T-helper 22 cell (primary cell): ENCODE results near the gene TASP1.

ENCODE experiments used
- DNase-seq: peaks from one replicate; pipeline ENCODE4 v3.0.0-alpha.2; 2020; ENCODE audit warnings: low read depth

The TASP1 gene

DNA sequence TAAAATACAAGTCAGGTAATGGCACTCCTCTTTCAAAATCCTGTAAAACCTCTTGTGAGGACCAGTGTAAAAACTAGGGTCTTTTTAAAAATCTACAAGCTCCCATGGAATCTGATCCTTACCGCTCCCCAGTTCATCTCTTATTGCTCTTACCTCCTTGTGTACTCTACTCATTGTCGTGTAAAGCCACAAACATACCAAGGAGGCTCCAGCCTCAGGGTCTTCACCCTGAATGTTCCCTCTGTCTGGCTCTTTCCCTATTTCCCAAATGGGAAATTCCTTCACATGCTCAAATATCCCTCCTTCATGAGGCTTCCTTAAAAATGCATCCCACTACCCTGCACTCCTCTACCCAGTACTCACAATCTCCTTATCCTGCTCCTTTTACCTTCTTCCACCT is 67.1 kb downstream of the TASP1 start:
- no peak for DNase-seq

DNA sequence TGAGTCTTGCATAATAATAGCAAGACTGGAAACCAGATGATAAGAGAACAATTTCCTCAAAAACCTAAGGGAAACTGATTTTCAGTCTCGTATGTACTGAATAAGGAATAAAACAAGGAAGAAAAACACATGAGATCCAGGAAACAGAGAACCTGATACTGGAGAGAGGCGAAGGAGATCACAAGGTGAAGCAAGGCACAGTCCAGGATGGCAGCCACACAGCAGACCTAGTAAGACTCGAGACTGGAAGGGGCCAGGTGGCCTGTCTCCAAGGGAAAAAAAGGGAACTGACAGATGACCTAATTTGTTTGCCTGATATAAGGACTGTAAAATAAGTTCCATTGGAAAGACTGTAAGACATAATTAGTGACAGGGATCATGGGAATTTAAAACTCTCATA is 71.1 kb downstream of the TASP1 start:
- no peak for DNase-seq

DNA sequence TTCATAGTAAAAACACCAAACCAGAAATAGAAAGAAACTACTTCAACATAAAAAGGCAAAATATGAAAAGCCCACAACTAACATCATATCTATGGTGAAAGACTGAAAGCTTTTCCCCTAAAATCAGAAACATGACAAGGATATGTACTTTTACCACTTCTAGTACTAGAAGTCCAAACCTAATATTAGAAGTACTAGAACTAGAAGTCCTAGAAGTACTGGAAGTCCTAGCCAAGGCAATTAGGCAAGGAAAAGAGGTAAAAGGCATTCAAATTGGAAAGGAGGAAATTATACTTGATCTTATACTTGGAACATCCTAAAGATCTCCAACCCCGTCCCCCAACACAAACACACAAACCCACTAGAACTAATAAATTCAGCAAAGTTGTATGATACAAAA is 74.9 kb downstream of the TASP1 start:
- no peak for DNase-seq

DNA sequence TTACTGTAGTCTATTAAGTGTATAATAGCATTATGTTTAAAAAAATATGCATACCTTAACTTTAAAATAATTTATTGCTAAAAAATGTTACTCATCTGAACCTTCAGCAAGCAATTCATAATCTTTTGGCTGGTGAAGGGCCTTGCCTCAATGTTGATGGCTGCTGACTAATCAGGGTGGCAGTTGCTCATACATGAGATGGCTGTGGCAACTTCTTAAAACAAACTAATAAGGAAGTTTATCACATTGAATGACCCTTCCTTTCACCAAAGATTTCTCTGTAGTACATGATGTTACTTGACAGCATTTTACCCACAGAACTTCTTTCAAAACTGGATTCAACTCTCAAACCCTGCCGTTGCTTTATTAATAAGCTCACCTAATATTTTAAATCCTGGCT is 84.0 kb downstream of the TASP1 start:
- no peak for DNase-seq

DNA sequence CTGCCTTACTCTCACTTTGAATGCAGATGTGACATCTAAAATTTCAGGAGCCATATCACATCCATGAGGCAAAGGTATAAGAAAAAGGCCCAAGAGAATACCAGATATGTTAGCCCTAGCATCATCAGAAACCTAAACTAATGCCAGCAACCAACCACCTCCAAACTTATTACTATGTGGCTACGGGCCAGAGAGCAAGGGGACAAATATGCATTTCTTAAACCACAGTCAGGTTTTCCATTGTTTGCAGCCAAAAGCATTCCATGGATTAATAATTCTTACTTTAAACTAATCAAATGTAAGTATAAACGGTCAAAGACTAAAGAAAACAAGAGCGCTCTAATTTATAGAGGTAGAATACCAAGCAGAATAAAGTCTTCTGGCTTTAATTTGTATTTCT is 84.7 kb downstream of the TASP1 start:
- no peak for DNase-seq

DNA sequence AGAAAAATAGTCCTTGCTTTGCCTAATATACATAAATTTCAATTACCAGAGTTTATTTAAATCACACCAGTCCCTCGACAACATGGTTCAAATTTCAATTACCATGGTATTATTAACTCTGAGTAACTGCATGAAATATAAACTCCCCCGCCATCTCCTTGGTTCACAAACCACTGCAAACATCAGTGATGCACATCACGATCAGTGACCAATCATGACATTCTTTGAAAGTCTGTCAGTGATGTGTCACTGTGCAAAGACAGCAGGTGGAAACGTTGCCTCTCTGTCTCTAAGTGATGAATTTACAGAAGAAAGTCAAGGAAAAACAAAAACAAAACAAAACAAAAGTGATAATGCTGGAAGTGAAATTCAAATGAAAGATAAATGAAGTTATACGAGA is 86.7 kb downstream of the TASP1 start:
- DNase-seq = no peak

DNA sequence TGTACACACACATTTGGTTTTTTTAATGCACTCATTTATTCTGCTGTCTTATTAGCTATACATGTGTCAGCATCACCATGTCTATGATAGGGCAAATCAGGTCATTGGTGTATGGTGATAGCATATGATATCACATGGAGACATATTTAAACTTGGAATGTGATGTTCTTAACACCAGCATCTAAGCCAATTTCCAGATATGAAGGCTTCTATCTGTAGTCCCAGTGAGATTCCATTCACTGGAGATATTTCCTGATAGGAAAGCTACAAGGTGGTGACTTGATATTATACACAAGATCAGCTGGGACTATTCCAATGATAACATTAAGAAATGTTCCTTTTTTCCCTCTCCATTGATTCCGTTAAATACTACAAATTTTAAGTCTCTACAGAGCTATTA is 89.3 kb downstream of the TASP1 start:
- no peak for DNase-seq

DNA sequence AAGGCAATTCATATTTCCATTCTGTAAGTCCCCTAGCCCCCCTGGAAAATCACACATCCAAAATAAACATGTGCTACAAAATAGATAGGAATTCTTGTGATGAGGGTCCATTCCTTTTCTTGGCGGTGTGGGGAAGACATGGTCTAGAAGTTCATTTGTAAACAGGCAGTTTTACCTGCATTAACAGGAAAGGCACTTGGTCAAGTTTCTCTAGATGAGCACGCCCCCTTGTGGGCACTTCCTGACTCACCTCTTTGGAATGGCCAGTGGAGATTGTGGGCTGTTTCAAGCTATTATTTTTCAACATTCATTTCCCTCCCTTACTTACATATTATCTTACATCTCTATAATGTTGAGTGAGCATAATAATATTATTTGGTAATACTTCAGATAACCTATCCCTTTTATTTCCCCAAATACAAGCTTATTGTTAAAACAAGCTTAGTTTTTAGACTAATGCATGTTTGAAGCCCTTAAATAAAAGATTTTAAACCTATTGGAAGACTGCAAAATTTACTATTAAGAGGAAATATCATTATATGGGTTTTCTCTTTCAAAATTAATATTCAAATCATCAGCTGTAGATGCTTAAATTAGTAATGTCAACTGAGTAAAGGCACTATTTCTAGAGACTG is 92.1 kb downstream of the TASP1 start:
- peak; percentile 9 for DNase-seq

DNA sequence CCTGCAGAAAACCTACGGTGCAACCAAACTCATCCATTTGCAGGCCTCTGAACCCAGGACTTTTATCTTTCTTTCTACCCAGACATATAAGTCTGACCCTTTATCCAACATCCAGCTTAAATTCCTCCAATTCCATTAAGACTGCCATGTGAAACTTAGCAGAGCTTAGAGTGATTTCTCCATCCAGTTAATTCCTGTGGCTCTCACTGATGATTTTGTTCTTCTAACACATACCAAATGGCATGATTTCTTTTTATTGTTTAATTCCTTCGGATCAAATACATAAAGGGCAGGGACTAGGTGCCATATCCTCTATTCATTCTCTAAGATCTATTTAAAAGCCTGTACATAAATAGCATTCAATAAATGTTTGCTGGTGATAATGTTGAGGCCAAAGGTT is 92.9 kb downstream of the TASP1 start:
- DNase-seq = no peak

DNA sequence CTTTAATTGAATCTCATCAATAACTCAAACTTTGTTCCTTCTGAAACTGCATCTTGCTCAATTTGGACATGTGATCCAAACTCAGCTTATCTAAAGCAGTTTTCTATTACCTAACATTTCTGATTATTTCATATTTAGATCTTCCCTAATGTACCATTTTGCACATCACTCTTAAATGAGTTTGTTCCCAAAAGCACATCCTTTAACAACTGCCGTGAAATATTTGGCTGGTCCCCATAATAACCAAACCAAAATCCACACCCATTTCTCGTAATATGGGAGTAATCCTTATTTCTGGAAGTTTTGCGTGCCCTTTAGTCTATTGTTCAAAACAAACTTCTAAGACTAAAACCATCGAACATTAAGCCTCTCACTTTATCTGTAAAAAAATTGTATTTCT is 94.9 kb downstream of the TASP1 start:
- DNase-seq = no peak

DNA sequence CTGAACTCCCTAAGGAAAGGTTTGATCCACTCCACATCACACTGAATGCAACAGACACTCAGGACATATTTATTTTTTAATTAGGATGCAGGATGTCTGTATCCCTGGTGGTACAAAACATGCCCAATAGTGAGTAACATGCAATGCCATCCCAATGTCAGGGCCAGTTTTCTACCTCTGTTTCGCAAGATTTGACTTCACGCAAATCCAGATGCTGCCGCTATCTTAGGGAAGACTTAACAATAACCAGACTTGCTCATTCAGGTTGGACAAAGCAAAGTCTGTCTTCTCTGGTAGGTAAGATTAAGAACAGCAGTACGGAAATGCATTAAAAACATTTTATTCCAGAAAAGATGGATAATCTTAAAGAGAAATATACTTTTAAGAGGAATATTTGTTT is 103.1 kb downstream of the TASP1 start:
- DNase-seq = no peak

DNA sequence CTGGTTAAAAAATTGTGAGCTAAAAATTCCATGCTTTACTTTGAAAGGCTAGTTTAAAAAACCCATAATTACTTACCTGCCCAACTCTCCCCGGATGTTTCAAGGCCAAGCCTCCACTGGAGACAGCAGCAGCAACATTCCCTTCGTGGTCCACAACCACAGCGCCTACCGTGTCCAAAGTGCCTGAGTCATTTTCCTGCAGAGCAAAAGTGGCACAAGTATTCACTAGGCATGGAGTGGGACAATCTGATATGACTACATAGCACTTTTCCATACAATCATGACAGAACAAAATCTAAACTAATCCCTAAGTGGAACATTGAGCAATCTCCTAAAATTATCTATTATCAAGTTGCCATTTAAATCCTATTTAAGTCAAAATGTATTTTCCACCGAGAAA is 104.8 kb downstream of the TASP1 start:
- DNase-seq = no peak

DNA sequence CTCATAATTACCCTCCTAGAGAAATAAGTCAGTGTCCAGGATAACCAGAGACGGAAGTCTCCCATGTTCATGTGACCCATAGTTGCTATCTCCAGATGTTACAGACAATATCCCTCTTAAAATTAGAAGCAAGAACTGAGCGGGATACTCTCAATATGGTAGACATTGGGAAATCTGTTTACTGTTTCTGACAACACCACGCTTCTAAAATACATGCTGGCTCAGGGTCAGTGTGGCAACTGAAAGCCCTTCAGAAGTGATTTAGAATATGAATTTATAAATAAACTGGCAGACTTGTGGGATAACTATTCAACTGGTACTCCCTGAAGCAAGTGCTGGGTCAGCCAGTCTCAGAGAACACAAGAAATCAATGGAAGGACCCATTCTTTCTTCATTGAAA is 108.6 kb downstream of the TASP1 start:
- DNase-seq = no peak

DNA sequence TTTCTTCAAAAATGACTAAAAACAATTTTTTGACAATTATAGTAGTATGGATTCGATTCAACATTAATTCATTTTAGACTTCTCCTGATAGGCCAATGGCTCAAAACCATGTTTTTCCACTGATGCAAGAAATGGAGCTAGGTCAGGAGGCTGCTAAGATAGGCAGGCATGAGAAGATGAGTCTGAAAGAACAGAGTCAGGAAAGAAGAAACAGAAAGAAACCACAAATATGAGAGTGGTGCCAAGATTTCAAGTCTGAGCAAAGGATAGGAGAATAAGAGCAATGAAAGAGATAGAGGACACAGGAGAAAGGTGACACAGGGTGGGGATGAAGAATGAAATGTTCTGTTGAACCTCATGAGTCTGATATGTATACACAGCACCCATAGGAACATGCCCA is 112.2 kb downstream of the TASP1 start:
- no peak for DNase-seq

DNA sequence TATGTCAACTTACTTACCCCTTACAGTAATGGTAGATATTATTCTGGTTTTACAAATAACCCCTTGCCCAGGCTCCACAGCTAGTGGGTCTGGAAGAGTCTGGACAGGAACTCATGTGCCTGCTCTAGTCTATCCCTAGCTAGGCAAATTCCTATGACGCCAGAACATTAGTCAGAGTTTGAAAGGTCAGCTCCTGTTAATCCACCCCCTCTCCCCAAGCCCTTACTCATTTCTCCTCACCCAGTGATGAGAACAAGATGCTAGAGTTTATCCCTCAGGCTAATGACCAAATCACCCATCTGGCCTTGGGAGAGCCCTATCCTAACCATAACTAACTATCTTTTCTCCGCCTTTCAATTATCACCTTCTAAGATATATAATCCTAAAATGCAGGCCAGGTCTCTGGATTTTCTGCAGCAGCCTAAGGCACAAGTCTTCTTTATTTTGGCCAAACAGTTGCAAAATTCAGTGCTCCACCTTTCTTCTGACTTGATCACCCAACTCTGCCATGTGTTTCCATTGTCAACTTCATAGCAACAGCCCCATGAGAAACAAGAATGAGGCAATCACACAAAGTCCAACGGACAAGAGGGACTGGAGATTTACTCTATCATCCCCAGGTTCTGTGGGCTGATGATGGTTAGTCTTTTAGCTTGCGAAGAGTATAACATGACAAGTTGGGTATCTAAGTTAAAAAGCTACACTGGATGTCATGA is 113.3 kb downstream of the TASP1 start:
- DNase-seq = no peak

DNA sequence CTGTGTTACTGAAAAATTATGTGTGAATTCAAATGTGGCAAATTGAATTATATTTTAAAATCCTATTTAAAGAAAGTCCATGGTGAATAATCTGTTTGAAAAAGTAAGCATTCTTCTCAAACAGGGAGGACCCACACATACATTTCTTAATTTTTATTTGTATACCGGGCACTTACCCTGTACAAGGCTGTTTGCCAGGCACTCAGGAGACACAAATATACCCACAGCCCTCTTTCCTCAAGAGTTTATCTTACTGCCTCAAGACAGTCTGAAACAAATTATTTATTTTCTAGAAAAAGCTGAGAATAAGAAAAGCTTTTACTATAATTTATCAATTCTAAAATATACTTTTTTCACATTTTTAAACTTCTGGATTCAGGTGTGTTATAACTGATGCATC is 114.4 kb downstream of the TASP1 start:
- no peak for DNase-seq

DNA sequence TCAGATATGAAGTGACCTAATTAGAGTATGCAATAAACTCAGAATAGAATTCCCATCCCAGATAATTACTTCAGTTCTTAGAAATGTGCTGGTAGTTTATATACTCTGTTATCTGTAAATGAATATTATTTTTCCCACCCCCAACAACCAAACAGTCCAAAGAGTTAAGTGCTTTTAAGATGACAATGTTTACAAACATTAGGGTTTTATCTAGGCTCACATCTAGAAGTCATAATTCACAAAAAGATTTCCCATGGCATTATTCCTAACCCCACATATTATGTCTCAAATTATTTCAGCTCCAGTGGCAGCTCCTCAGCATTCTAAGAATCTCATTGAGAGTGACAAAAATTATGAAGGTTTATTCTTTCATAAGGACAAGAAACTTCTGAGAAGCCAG is 120.9 kb downstream of the TASP1 start:
- no peak for DNase-seq

DNA sequence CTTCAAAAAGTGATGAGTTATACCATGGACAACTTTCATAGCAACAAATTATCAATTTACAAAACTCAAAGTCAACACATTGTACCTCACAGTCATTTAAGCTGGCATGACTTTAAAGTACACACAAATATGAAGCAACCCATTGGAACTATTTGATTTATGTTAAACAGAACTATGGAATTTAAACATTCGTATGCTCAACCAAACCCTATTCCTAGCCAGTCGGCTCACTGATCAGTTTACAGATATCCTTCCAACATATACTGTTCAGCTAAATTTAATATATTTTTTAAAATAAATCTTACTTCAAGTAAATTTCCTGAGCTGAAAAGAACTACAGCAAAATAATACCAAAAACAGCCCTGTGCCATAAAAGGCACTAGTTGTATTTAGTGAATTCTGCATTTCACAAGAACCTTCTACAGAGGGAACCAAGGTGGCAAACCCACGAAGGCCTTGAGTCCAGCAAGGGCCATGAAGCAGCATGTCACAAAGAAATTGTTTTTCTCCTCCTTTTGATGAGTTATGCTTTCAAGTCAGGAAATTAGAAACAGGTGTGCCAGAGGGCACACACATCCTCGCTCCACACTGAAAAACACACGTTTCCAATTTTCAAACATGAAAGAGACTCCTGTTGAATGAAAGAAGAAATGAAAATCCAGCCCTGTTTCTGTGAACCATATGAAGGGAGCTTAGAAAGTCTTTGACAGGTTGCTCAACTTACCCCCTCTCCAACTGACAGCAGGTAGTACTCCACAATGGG is 122.8 kb downstream of the TASP1 start:
- DNase-seq = no peak

DNA sequence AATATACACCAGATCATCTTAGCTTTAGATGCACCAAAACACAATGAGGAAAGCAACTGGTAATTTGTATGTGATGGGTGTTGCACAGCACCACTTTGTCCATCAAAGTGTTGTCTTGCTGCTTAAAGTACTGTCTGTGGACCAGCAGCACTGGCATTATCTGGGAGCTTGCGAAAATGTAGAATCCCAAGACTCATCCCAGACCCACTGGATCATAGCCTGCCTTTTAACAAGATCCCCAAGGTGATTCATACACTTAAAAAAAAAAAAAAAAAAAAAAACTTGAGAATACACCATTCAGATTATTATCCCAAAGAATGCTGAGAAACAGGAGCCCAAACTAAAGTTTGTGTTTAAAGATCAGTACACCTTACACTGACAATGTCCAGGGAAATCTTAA is 123.4 kb downstream of the TASP1 start:
- DNase-seq = no peak

DNA sequence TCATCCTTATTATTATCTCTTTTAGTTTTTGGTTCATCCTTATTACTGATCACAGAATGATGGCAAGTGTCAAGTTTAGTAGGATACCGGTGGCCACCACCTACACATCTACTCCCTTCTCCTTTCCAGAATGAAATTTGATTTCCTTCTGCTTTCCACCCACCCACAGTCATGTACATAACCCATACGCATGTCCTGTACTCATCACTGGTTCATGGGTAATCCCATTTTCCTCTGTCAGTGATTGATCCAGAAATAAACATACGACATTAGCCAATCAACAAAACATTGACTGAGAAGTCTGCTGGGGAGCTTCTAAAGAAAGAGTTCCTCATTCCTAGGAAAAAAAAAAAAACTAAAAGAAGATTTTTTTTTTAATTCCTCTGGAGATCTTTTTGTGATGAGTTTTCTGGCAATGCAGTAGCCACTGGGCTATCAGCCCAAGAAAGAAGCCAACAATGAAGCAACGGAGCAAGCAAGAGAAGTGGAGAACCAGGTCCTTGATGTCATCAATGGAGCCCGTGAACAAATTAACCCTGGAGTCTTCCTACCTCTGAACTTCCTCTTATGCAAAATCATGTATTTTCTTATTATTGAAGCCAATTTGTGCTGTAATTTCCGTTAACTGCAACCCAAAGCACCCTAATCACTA is 127.8 kb downstream of the TASP1 start:
- DNase-seq = no peak

DNA sequence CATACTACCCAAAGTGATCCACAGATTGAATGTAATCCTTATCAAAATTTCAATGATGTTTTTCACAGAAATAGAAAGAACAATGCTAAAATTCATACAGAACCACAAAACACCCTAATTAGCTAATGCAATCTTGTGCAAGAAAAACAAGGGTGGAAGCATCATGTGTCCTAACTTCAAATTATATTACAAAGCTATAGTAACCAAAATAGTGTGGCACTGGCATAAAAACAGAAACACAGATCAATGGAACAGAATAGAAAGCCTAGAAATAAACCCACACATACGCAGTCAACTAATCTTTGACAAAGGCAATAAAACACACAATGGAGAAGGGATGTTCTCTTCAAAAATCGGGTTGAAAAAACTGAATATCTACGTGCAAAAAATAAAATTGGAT is 131.1 kb downstream of the TASP1 start:
- no peak for DNase-seq

DNA sequence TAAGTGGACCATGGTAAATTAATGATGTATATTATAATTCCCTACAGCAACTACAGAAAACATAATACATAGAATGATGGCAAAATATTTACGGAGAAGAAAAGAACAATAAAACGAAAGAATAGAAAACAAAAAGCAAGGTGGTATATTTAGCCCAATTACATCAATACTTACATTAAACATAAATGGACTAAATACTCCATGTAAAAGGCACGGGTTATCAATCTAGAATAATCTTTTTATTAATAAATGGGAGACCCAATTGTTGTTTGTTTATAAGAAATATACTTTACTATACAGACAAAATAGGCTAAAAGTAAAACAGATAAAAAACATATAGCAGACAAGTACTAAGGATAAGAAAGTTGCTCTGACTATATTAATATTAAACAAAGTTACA is 137.2 kb downstream of the TASP1 start:
- DNase-seq = no peak

DNA sequence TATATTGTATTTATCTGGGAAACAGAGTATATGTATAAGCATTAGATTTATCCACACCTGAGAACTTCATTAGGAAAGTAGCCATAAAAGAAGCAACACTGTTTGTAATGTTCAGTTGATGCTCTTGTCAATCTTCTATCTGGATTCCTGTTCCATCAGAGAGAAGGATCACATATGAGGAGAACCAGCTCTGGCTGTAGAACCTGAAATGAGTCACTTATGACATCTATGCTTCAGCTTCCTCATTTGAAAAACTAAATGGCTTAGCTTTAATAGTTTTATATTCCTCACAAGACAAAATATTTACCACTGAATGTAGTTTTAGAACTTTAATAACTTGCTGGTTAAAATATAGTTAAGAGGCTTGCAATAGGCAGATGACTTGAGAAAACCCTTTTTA is 144.7 kb downstream of the TASP1 start:
- no peak for DNase-seq
